Testis (tissue), 3 donors: ENCODE data around the gene ARHGAP22. TPM values are rescaled to one million over a fixed set of nuclear protein-coding genes. Genes with fewer than 3 reads are reported as not detected.

Experiments used
- DNase-seq: peaks from one replicate; pipeline ENCODE4 v3.0.0-alpha.2; 2019
- H3K27ac ChIP-seq, 2 donors: fragments of 200-600 bp; sonication (generic); one replicate each; pipeline ENCODE4 v1.5.1; 2019
- H3K27me3 ChIP-seq: fragments of 200-600 bp; sonication (generic); one replicate; pipeline ENCODE4 v1.5.1; 2019
- H3K36me3 ChIP-seq: fragments of 200-600 bp; sonication (generic); one replicate; pipeline ENCODE4 v1.5.1; 2017; ENCODE audit warnings: low read depth; ENCODE audit errors: missing control alignments
- H3K4me1 ChIP-seq: fragments of 200-600 bp; sonication (generic); one replicate; pipeline ENCODE4 v1.5.1; 2019
- H3K4me3 ChIP-seq, 2 donors: fragments of 200-600 bp; sonication (generic); one replicate each; pipeline ENCODE4 v1.5.1; 2017 to 2019
- H3K9me3 ChIP-seq: fragments of 200-600 bp; sonication (generic); one replicate; pipeline ENCODE4 v1.5.1; 2017
- CTCF ChIP-seq, 3 experiments: fragments of 450-650 bp in 2 of 3; fragments of 200-600 bp in 1 of 3; sonication (generic) in 1 of 3; IDR thresholded peaks; one replicate each; pipeline ENCODE4 v1.5.1; 2016 to 2019; ENCODE audit warnings: antibody characterized with exemption in 3 of 3, mild to moderate bottlenecking in 2 of 3, moderate library complexity in 1 of 3
- POLR2A ChIP-seq: fragments of 450-650 bp; IDR thresholded peaks from one replicate; pipeline ENCODE4 v1.6.1; 2017; ENCODE audit warnings: antibody characterized with exemption, mild to moderate bottlenecking, moderate library complexity
- WGBS, 2 donors: methylation state at CpG; one replicate each; pipeline ENCODE4 v1.1.5; 2018; 5-methylcytosine and 5-hydroxymethylcytosine counted together
- intact Hi-C: fragments of 100-400 bp; cut with DNase I; formaldehyde crosslinking; loops from one replicate; pipeline ENCODE4 v1.15.1; 2023; ENCODE audit warnings: low total_unique reads
- polyA plus RNA-seq: library from polyadenylated mRNA; stranded (reverse); fragments of 350-450 nt; fragmentation: Illumina TruSeq; extraction: RNeasy Lipid Tissue Mini Kit (QIAGEN cat#74804); gene quantifications from one replicate; pipeline ENCODE4 v1.2.3, GENCODE V29; 2014; ENCODE audit warnings: low read depth, low replicate concordance; ENCODE audit not compliant: insufficient read depth
- total RNA-seq, 2 donors: library from RNA; depleted of rRNA; stranded (reverse); fragments of >200 nt; gene quantifications; one replicate each; pipeline ENCODE4 v1.2.3, GENCODE V29; 2016

The ARHGAP22 gene
- total and polyA plus RNA-seq, 3 donors from 2014 or later = 6.2 to 11.9 (median 8.8) TPM

GRCh38 chr10:48638158-48638557 is 33.3 kb upstream of the ARHGAP22 start:
- WGBS, 2 donors = 88 to 94% methylated on average over 2 to 4 of the region's 4 CpGs
- TF ChIP-seq POLR2A = no peak
- TF ChIP-seq CTCF (IDR thresholded peaks at IDR 0.05) = no peak
- H3K4me1 ChIP-seq = no peaks in the 10 kb centered on the region
- intact Hi-C loops = no loop called here
- DNase-seq = no peak
- no peaks in the 10 kb centered on the region for H3K36me3 ChIP-seq
- H3K27ac ChIP-seq = no peak overlapping the region
- no peaks in the 10 kb centered on the region for H3K9me3 ChIP-seq
- no peaks in the 10 kb centered on the region for H3K27me3 ChIP-seq
- no peak overlapping the region for H3K4me3 ChIP-seq

GRCh38 chr10:48636901-48637300 is 32.0 kb upstream of the ARHGAP22 start:
- intact Hi-C loops = no loop called here
- 90 to 100% methylated on average over 3 of the region's 3 CpGs for WGBS, 2 donors

GRCh38 chr10:48636231-48636630 is 31.4 kb upstream of the ARHGAP22 start:
- no peak overlapping the region for H3K4me3 ChIP-seq
- intact Hi-C loops = no loop called here
- no peak for TF ChIP-seq CTCF (IDR thresholded peaks at IDR 0.05)
- TF ChIP-seq POLR2A = no peak
- H3K27ac ChIP-seq = no peak overlapping the region
- H3K27me3 ChIP-seq = no peaks in the 10 kb centered on the region
- H3K36me3 ChIP-seq = no peaks in the 10 kb centered on the region
- 78 to 79% methylated on average over 2 to 3 of the region's 3 CpGs for WGBS, 2 donors
- DNase-seq = no peak
- no peaks in the 10 kb centered on the region for H3K4me1 ChIP-seq
- no peaks in the 10 kb centered on the region for H3K9me3 ChIP-seq

More at GRCh38 chr10:48636901-48637300, 32.0 kb upstream of the ARHGAP22 start:
- Histone ChIP-seq H3K9me3 (no peaks in the 10 kb centered on the region), H3K27me3 (no peaks in the 10 kb centered on the region), H3K4me1 (no peaks in the 10 kb centered on the region), H3K27ac (no peak overlapping the region), H3K36me3 (no peaks in the 10 kb centered on the region), H3K4me3 (no peak overlapping the region)
- DNase-seq = no peak
- no peak for TF ChIP-seq POLR2A
- no peak for TF ChIP-seq CTCF (IDR thresholded peaks at IDR 0.05)

- Histone ChIP-seq H3K27me3 (no peaks in the 10 kb centered on the region), H3K36me3 (no peaks in the 10 kb centered on the region), H3K4me1 (no peaks in the 10 kb centered on the region), H3K9me3 (no peaks in the 10 kb centered on the region), H3K27ac (no peak overlapping the region), H3K4me3 (no peak overlapping the region)
- WGBS, 2 donors = 86 to 92% methylated on average over 5 to 8 of the region's 8 CpGs
- TF ChIP-seq POLR2A (no peak), CTCF (IDR thresholded peaks at IDR 0.05) (no peak)
- intact Hi-C loops = no loop called here
- DNase-seq = no peak
These were observed 30.2 kb upstream of the ARHGAP22 start for GRCh38 chr10:48634984-48635557.
